Heart right ventricle (tissue), 16 donors: ENCODE results near the gene IL22. TPM values are rescaled to one million over a fixed set of nuclear protein-coding genes. Genes with fewer than 3 reads are reported as not detected.

ENCODE experiments used
- ATAC-seq, 8 donors: fragments of 200-7000 bp; cut with Tn5 transposase; one replicate each; pipeline ENCODE4 v1.9.1; 2020; ENCODE audit warnings: mild to moderate bottlenecking in 8 of 8, moderate library complexity in 8 of 8, moderate number of reproducible peaks in 1 of 8
- DNase-seq, 2 donors: peaks; one replicate each; pipeline ENCODE4 v3.0.0-alpha.2; 2020
- H3K27ac ChIP-seq, 10 donors: fragments of 200-600 bp; sonication (generic) in 2 of 10; one replicate each; pipeline versions ENCODE4 v1.5.0 to v1.8.0; 2020 to 2022; ENCODE audit warnings: mild to moderate bottlenecking in 3 of 10
- H3K27me3 ChIP-seq, 7 donors: fragments of 200-600 bp; one replicate each; pipeline ENCODE4 v1.8.0; 2021 to 2022; ENCODE audit warnings: mild to moderate bottlenecking in 2 of 7
- H3K36me3 ChIP-seq, 9 donors: fragments of 200-600 bp; sonication (generic) in 1 of 9; one replicate each; pipeline versions ENCODE4 v1.5.0 to v1.8.0; 2020 to 2022; ENCODE audit warnings: mild to moderate bottlenecking in 2 of 9
- H3K4me1 ChIP-seq, 9 donors: fragments of 200-600 bp; sonication (generic) in 1 of 9; one replicate each; pipeline versions ENCODE4 v1.5.0 to v1.8.0; 2020 to 2022; ENCODE audit warnings: mild to moderate bottlenecking in 4 of 9
- H3K4me3 ChIP-seq, 10 donors: fragments of 200-600 bp; sonication (generic) in 2 of 10; one replicate each; pipeline versions ENCODE4 v1.5.0 to v1.8.0; 2020 to 2022; ENCODE audit warnings: mild to moderate bottlenecking in 7 of 10, moderate library complexity in 2 of 10
- H3K9me3 ChIP-seq, 11 donors: fragments of 200-600 bp in 10 of 11; sonication (generic) in 2 of 11; one replicate each; pipeline versions ENCODE4 v1.5.0 to v1.8.0; 2013 to 2022; ENCODE audit warnings: mild to moderate bottlenecking in 2 of 11, control low read depth in 1 of 11, moderate library complexity in 1 of 11
- WGBS, 2 donors: extraction: QIAGEN DNeasy Blood & Tissue Kit; methylation state at CpG; one replicate each; pipeline ENCODE4 v1.1.7; 2013; ENCODE audit warnings: inconsistent platforms in 1 of 2; 5-methylcytosine and 5-hydroxymethylcytosine counted together
- intact Hi-C, 10 donors: fragments of 100-400 bp; cut with DNase I; formaldehyde crosslinking; loops; one replicate each; pipeline versions ENCODE4 v1.11.1 to v1.14.2; 2022
- polyA plus RNA-seq, 2 donors: library from polyadenylated mRNA; stranded (reverse); fragments of 200-250 nt; gene quantifications; one replicate each; pipeline ENCODE4 v1.2.3, GENCODE V29; 2013
- total RNA-seq, 10 donors: library from RNA; stranded (reverse); fragmentation: NEBNext Ultra II Directional in 3 of 10; extraction: Animal tissue kit (Norgen Biotek cat#: 25700) in 3 of 10; gene quantifications; one replicate each; pipeline versions ENCODE4 v1.2.1 to v1.2.4, GENCODE V29; 2021 to 2023
- TF ChIP-seq, protein P1 (sequence below), 9 donors: fragments of 200-600 bp; sonication (generic) in 2 of 9; IDR thresholded peaks; one replicate each; pipeline versions ENCODE4 v1.5.0 to v1.8.0; 2021 to 2022; ENCODE audit warnings: antibody characterized with exemption in 9 of 9, mild to moderate bottlenecking in 5 of 9, moderate library complexity in 1 of 9
- donor health status: Arrhythmogenic right ventricular cardiomyopathy.
- donor health status: ischemic (EF 13 %, LVEDD 7.1; RV severe dilation, severe dysfunction).
- donor health status: healthy with polysubstance abuse.
- donor health status: DM: no; HTN: yes; CAD: no.
- donor health status: DM: no; HTN: no; CAD: no.
- donor health status: ischemic (EF 25% LVEDD 6.9; RV normal size, moderate dysfunction).
- donor health status: ischemic (EF 25% LVEDD 5.7; RV mildly dilated, moderate dysfunction).
- donor health status: healthy.
- donor health status: DM: yes; HTN: yes; CAD: no.
- donor health status: Ischemic cardiomyopathy.
- donor health status: ischemic (EF 35%, LVEDD 5.7; RV mildly dilated, moderate dysfunction).
- donor health status: nonischemic (EF 11% LVEDD 7.7; RV severe dilation, severe dysfunction).
- donor health status: DM: yes; HTN: yes; CAD: no.
- donor health status: PGD.
- donor health status: ischemic (EF 29% LVEDD 5.4; RV normal size, mild dysfunction).
- donor health status: nonischemic (EF 23%, LVEDD 6.1; RV moderate dilation, normal function).

IL22 gene
- total and polyA plus RNA-seq, 12 donors, result not detected

DNA sequence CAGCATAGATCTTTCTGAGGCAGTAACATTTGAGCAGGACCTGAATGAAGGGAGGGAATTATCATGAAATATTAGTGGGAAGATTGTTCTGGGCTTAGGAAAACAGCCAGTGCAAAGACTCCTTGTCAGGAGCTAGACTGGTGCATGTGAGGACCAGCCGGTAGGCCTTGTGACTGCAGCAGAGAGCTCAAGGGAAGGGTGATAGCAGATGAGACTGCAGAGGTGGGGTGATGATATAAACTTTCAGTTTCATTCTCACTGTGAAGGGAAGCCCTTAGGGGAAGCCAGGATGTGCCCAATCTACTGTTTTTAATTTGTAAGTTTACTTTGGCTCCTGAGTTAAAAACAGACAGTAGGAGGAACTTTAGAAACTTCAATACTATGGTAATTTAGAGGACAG lies 12.4 kb downstream of the IL22 start:
- WGBS, 2 donors, result 4 to 7% methylated on average over 1 of the region's 1 CpG
- H3K9me3 ChIP-seq, result no peaks in the 10 kb centered on the region
- peak overlapping the region in 5 of 10 donors; percentile 23 to 70 (median 46) for H3K27ac ChIP-seq
- intact Hi-C loops, result no loop called here
- TF ChIP-seq, protein P1, sequence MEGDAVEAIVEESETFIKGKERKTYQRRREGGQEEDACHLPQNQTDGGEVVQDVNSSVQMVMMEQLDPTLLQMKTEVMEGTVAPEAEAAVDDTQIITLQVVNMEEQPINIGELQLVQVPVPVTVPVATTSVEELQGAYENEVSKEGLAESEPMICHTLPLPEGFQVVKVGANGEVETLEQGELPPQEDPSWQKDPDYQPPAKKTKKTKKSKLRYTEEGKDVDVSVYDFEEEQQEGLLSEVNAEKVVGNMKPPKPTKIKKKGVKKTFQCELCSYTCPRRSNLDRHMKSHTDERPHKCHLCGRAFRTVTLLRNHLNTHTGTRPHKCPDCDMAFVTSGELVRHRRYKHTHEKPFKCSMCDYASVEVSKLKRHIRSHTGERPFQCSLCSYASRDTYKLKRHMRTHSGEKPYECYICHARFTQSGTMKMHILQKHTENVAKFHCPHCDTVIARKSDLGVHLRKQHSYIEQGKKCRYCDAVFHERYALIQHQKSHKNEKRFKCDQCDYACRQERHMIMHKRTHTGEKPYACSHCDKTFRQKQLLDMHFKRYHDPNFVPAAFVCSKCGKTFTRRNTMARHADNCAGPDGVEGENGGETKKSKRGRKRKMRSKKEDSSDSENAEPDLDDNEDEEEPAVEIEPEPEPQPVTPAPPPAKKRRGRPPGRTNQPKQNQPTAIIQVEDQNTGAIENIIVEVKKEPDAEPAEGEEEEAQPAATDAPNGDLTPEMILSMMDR (IDR thresholded peaks at IDR 0.05), result no peak
- DNase-seq (no peak), ATAC-seq (peak in 7 of 8 donors; percentile 58 to 71 (median 63))
- peak overlapping the region in 3 of 10 donors; percentile 6 to 19 (median 14) for H3K4me3 ChIP-seq
- H3K4me1 ChIP-seq, result peaks cover 0 to 50% (median 16%) of the 10 kb centered on the region in 9 donors
- H3K36me3 ChIP-seq, result no peaks in the 10 kb centered on the region
- no peaks in the 10 kb centered on the region for H3K27me3 ChIP-seq

DNA sequence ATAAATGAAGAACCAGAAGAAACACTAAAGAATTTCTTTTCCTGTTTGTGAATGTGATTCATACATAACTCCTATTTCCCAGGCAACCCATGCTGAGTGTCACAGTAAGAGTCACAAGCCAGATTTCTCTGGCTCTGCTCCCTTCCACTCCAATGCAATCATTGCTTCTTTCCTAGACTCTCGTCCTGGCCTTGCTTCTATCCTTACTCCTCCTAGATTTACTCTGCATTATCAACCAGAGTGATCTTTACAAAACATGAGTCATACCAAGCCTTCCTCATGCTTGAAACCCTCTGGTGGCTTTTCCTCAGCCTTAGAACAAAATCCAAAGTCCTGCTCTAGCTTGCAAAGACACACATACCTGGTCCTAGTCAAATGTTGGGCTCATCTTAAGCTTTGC lies 13.3 kb downstream of the IL22 start:
- Histone ChIP-seq H3K4me1 (peaks cover 0 to 41% (median 16%) of the 10 kb centered on the region in 9 donors), H3K36me3 (no peaks in the 10 kb centered on the region), H3K27ac (no peak overlapping the region), H3K4me3 (no peak overlapping the region), H3K27me3 (no peaks in the 10 kb centered on the region), H3K9me3 (no peaks in the 10 kb centered on the region)
- WGBS, 2 donors, result 50 to 59% methylated on average over 1 of the region's 1 CpG
- TF ChIP-seq, protein P1 (IDR thresholded peaks at IDR 0.05), result no peak
- ATAC-seq, result peak in 1 of 8 donors; percentile 41
- intact Hi-C loops, result no loop called here
- no peak for DNase-seq

- no peak for ATAC-seq
Observed at GRCh38 chr12:68239309-68239982, 14.0 kb downstream of the IL22 start.

DNA sequence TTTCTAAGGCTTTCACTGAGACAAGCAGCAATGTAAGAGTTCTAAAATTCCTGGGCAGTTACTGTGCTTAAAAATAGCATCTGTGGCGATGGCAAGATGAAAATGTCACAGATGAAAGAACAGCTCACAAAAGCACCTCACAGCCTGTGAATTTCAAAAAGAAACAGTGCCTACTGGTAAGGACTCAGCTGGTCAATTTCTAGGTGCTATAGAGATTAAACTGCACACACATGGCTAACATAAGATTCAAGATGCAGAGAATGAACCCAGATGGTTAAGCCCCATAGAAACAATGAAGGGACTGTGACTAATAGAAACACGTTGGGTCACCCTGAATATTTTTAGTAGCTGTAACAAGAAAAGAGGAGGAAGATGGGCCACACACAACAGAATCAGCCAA lies 15.8 kb downstream of the IL22 start:
- TF ChIP-seq, protein P1 (IDR thresholded peaks at IDR 0.05), result no peak
- H3K4me1 ChIP-seq, result peaks cover 0 to 37% (median 15%) of the 10 kb centered on the region in 9 donors
- peak in 4 of 8 donors; percentile 35 to 47 (median 40) for ATAC-seq
- H3K9me3 ChIP-seq, result no peaks in the 10 kb centered on the region
- WGBS, 2 donors, result 30 to 42% methylated on average over 2 of the region's 2 CpGs
- H3K4me3 ChIP-seq, result no peak overlapping the region
- peak overlapping the region in 3 of 10 donors; percentile 24 to 41 (median 27) for H3K27ac ChIP-seq
- H3K36me3 ChIP-seq, result no peaks in the 10 kb centered on the region
- intact Hi-C loops, result loop anchor here in 2 of 10 donors (5.0 kb wide), 1 partner anchor 80 kb away; no protein-coding TSS in a partner anchor
- no peak for DNase-seq
- H3K27me3 ChIP-seq, result no peaks in the 10 kb centered on the region

More at GRCh38 chr12:68239309-68239982, 14.0 kb downstream of the IL22 start:
- WGBS, 2 donors, result 91 to 93% methylated on average over 6 of the region's 6 CpGs
- Histone ChIP-seq H3K4me3 (no peak overlapping the region), H3K9me3 (no peaks in the 10 kb centered on the region), H3K4me1 (peaks cover 0 to 37% (median 15%) of the 10 kb centered on the region in 9 donors), H3K27me3 (no peaks in the 10 kb centered on the region), H3K27ac (no peak overlapping the region), H3K36me3 (no peaks in the 10 kb centered on the region)
- DNase-seq, result no peak
- TF ChIP-seq, protein P1 (IDR thresholded peaks at IDR 0.05), result no peak
- intact Hi-C loops, result loop anchor here in 2 of 10 donors (5.0 kb wide), 1 partner anchor 78 kb away; no protein-coding TSS in a partner anchor
